CD4-positive, alpha-beta T cell treated with Interleukin-1 beta for 1 hour (primary cell): Measurements from ENCODE around the gene DOK1.

ENCODE experiments used
- DNase-seq, 2 donors: peaks; one replicate each; pipeline ENCODE4 v3.0.0-alpha.2; 2020 to 2022

The DOK1 gene

GRCh38 chr2:74553892-74554819, at the start of gene DOK1, which contains the start of gene LOXL3:
DOK1 (plus strand) TSS chr2:74554720; CDS start chr2:74554755, 35 bp downstream.
LOXL3 (minus strand) TSS chr2:74553942; CDS start chr2:74552634, 1,308 bp downstream.
- DNase-seq, result peak; percentile 80 to 86

- DNase-seq, result no peak
Observed at GRCh38 chr2:74505448-74506246, 48.9 kb upstream of the DOK1 start.

- peak; percentile 98 for DNase-seq
Observed at GRCh38 chr2:74507145-74507925, 47.2 kb upstream of the DOK1 start, which contains the start of gene PCGF1. PCGF1 (minus strand) TSS chr2:74507695; CDS start chr2:74507668, 27 bp downstream.

- DNase-seq, result no peak
Observed at GRCh38 chr2:74507926-74508520, 46.5 kb upstream of the DOK1 start.

GRCh38 chr2:74510272-74510671, 44.2 kb upstream of the DOK1 start:
- no peak for DNase-seq

- DNase-seq, result no peak
Observed at GRCh38 chr2:74511104-74511989, 43.2 kb upstream of the DOK1 start.

GRCh38 chr2:74512744-74513604, 41.5 kb upstream of the DOK1 start:
- DNase-seq, result no peak

- no peak for DNase-seq
Observed at GRCh38 chr2:74513605-74514367, 40.7 kb upstream of the DOK1 start.

GRCh38 chr2:74514368-74515270, 39.9 kb upstream of the DOK1 start, which contains the start of gene TLX2:
TLX2 (plus strand) TSS chr2:74514450; CDS start chr2:74514807, 357 bp downstream.
- DNase-seq, result no peak

GRCh38 chr2:74515271-74515980, 39.1 kb upstream of the DOK1 start:
- DNase-seq, result no peak

GRCh38 chr2:74515981-74516633, 38.4 kb upstream of the DOK1 start:
- DNase-seq, result peak; percentile 78 to 80

GRCh38 chr2:74516650-74517049, 37.9 kb upstream of the DOK1 start:
- no peak for DNase-seq

- DNase-seq, result no peak
Observed at GRCh38 chr2:74522516-74522915, 32.0 kb upstream of the DOK1 start.

- no peak for DNase-seq
Observed at GRCh38 chr2:74524005-74524404, 30.5 kb upstream of the DOK1 start.

- DNase-seq, result no peak
Observed at GRCh38 chr2:74524955-74525716, 29.4 kb upstream of the DOK1 start.
